Type B pancreatic cell (in vitro differentiated cells): ENCODE measurements around the gene RGS10. TPM values are rescaled to one million over a fixed set of nuclear protein-coding genes. Genes with fewer than 3 reads are reported as not detected.

Experiments used
- DNase-seq: peaks from one replicate; pipeline ENCODE4 v3.0.0; 2021; ENCODE audit warnings: mixed read lengths; ENCODE audit not compliant: unreplicated experiment; ENCODE audit errors: extremely low spot score
- H3K27ac Mint-ChIP-seq: 2 replicates; pipeline ENCODE4 v1.8.0; 2021; ENCODE audit warnings: mild to moderate bottlenecking, mixed read lengths
- H3K27me3 Mint-ChIP-seq: 2 replicates; pipeline ENCODE4 v1.8.0; 2021; ENCODE audit warnings: mixed read lengths
- H3K36me3 Mint-ChIP-seq: 2 replicates; pipeline ENCODE4 v1.8.0; 2021; ENCODE audit warnings: mixed read lengths
- H3K4me1 Mint-ChIP-seq: one replicate; pipeline ENCODE4 v1.8.0; 2021; ENCODE audit warnings: mixed read lengths; ENCODE audit not compliant: unreplicated experiment
- H3K4me3 Mint-ChIP-seq: 2 replicates; pipeline ENCODE4 v1.8.0; 2021; ENCODE audit warnings: mild to moderate bottlenecking, mixed read lengths
- H3K9me3 Mint-ChIP-seq: 2 replicates; pipeline ENCODE4 v1.8.0; 2021; ENCODE audit warnings: mixed read lengths
- total RNA-seq: library from RNA; stranded (reverse); gene quantifications from 2 replicates; pipeline ENCODE4 v1.2.1, GENCODE V29; 2021; ENCODE audit warnings: low replicate concordance
- TF ChIP-seq, protein P1 (sequence below): fragments of 200-600 bp; sonication (generic); conservative IDR thresholded peaks from 2 replicates; pipeline ENCODE4 v1.5.0; 2021; ENCODE audit warnings: antibody characterized with exemption, mild to moderate bottlenecking

RGS10 gene
- total RNA-seq, 1 donor from 2014 or later = 10.2 TPM

DNA sequence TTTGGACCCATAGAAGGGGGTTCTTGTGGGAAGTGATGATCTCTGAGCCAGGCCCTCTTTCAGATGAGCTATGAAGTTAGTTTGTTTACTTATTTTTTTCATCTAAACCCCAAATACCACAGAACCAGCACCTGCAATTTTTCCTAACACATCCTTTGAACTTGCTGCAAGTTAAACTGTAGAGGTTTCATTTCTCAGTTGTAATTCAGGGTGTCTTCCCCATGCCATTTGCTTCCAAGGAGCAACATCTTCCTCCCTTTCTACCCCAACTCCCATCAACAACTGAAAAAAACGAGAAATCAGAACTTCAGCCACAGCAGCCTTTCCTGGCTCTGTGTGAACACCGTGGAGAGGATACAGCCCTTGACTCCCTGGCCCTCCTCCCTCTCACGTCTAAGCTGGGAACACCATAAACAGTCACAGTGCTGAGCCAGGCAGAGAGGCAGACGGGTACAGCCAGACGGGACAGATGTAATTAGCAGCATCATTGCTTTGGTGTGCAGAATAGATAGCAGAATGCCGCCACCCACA, 63.6 kb downstream of the RGS10 start:
- Mint-ChIP-seq H3K4me1 (peaks cover 9% of the 10 kb centered on the region), H3K27ac (no peak overlapping the region), H3K4me3 (no peak overlapping the region), H3K27me3 (peaks cover 44% of the 10 kb centered on the region), H3K36me3 (no peaks in the 10 kb centered on the region), H3K9me3 (no peaks in the 10 kb centered on the region)
- DNase-seq = no peak
- TF ChIP-seq, protein P1, sequence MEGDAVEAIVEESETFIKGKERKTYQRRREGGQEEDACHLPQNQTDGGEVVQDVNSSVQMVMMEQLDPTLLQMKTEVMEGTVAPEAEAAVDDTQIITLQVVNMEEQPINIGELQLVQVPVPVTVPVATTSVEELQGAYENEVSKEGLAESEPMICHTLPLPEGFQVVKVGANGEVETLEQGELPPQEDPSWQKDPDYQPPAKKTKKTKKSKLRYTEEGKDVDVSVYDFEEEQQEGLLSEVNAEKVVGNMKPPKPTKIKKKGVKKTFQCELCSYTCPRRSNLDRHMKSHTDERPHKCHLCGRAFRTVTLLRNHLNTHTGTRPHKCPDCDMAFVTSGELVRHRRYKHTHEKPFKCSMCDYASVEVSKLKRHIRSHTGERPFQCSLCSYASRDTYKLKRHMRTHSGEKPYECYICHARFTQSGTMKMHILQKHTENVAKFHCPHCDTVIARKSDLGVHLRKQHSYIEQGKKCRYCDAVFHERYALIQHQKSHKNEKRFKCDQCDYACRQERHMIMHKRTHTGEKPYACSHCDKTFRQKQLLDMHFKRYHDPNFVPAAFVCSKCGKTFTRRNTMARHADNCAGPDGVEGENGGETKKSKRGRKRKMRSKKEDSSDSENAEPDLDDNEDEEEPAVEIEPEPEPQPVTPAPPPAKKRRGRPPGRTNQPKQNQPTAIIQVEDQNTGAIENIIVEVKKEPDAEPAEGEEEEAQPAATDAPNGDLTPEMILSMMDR = no peak

DNA sequence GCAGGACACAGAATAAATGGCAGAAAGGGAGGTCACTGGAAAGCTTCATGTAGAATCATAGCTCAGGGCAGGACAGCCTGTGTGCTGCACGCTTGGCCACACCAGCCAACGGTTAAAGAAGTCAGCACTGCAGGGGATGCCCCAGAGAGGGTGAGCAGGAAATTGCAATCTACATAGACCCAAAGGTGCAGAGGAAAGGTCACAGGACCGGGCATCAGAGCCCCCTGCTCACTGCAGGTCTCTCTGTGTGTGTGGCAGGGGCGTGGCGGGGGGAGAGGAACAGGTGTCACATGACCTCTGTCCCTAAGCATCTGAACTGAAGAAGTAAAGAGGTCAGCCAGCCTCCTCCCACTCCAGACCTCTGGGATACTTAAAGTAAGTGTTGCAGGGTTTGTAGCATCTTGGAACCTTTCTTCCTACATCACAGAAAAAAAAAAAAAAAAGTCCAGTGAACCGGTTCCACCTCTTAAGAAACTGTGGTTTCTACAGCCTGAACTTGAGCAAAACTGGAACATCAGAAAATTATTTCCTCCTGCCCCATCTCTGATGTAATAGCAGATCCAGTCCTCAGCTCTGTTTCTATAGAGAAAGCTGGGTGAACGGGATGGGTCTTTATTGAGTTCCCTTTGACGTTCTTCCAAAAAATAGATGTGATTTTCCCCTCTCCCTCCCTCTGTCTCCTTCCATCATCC, 64.3 kb downstream of the RGS10 start:
- Mint-ChIP-seq H3K27me3 (peaks cover 44% of the 10 kb centered on the region), H3K4me3 (no peak overlapping the region), H3K9me3 (no peaks in the 10 kb centered on the region), H3K36me3 (no peaks in the 10 kb centered on the region), H3K27ac (no peak overlapping the region), H3K4me1 (peaks cover 9% of the 10 kb centered on the region)
- TF ChIP-seq, protein P1 = no peak
- DNase-seq = no peak

DNA sequence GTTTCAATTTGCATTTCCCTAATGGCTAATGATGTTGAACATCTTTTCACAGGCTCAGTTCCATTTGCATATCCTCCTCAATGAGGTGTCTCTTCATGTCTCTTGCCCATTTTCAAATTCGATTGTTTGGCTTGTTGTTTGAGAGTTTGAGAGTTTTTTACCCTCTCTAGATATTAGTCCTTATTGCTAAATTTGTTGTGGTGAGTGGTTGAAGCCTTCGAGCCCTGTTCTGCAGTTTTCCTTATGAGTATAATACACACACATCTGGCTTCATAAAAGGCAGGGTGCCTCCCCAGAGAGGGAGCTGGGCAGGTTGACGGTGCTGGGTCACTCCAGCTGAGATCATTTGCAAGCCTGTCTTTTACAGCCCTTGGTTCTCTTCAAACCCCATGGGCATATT, 65.1 kb downstream of the RGS10 start:
- H3K4me1 Mint-ChIP-seq = peaks cover 9% of the 10 kb centered on the region
- peaks cover 44% of the 10 kb centered on the region for H3K27me3 Mint-ChIP-seq
- no peak overlapping the region for H3K4me3 Mint-ChIP-seq
- H3K36me3 Mint-ChIP-seq = no peaks in the 10 kb centered on the region
- no peak for DNase-seq
- TF ChIP-seq, protein P1 = no peak
- H3K9me3 Mint-ChIP-seq = no peaks in the 10 kb centered on the region
- H3K27ac Mint-ChIP-seq = no peak overlapping the region

DNA sequence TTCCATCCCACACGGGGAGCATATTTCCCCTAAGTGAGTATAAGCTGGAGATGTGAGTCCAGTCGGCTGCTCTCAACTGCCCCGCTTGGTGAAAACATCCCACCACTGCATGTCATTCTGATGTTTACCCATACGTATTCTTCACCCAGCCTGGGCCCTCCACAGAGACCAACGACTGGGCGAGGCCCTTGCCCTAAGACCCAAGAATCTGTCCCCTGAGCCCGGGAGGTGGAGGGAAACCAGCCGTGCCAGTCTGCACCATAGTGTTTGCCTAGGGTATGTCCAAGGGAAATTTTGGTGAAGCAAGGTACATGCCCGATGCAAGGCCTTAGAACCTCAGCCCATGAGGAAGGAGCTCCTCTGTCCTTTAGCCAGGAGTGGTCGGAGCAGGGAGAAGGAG, 67.9 kb downstream of the RGS10 start:
- H3K4me3 Mint-ChIP-seq = no peak overlapping the region
- H3K4me1 Mint-ChIP-seq = peaks cover 9% of the 10 kb centered on the region
- H3K27ac Mint-ChIP-seq = no peak overlapping the region
- DNase-seq = no peak
- peaks cover 46% of the 10 kb centered on the region for H3K27me3 Mint-ChIP-seq
- TF ChIP-seq, protein P1 = no peak
- H3K36me3 Mint-ChIP-seq = no peaks in the 10 kb centered on the region
- H3K9me3 Mint-ChIP-seq = no peaks in the 10 kb centered on the region

DNA sequence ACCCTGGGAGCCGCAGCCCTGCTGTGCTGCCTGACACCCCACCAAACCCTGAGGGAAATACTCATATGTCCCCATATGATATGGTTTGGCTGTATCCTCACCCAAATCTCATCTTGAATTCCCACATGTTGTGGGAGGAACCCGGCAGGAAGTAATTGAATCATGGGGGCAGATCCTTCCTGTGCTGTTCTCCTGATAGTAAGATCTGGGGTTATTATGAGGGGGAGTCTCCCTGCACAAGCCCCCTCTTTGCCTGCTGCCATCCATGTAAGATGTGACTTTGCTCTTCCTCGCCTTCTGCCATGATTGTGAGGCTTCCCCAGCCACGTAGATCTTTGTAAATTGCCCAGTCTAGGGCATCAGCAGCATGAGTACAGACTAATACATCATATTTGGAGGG, 68.7 kb downstream of the RGS10 start:
- no peak overlapping the region for H3K4me3 Mint-ChIP-seq
- H3K27ac Mint-ChIP-seq = no peak overlapping the region
- DNase-seq = no peak
- H3K27me3 Mint-ChIP-seq = peaks cover 37% of the 10 kb centered on the region
- TF ChIP-seq, protein P1 = no peak
- H3K36me3 Mint-ChIP-seq = no peaks in the 10 kb centered on the region
- peaks cover under 1% of the 10 kb centered on the region for H3K4me1 Mint-ChIP-seq
- H3K9me3 Mint-ChIP-seq = no peaks in the 10 kb centered on the region
